ENCODE measurements around the gene EFCAB3.
"Not testable (repeated sequence)": the region's sequence is repeated elsewhere in the genome, so short reads cannot be mapped to it uniquely, and the experiment has no call there.

Gene EFCAB3

DNA sequence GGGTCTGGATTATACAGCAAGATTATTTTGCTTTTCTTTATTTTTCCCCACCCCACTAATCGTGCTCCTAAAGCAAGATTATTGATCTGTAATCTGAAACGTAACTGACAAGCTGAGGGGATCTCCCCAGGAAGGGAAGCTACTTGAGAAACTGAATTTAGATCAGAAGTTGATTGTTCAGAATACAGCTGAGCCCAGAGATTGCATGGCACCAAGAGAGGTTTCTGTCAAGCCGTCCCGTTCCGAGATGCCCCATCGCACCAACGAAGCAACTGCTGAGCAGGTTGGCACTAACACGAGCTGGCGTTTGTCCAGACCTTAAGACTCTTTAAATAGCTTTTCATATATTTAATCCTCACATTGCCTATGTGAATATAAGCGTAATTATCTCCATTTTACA is 78.1 kb downstream of the EFCAB3 start:
- H3K9me3 ChIP-seq (ENCODE audit: control insufficient read depth, low read length); H3K36me3 ChIP-seq (ENCODE audit: control insufficient read depth, insufficient read depth, low read length); H3K27ac ChIP-seq (ENCODE audit: low read depth, low read length, severe bottlenecking); H3K4me3 ChIP-seq (ENCODE audit: extremely low read depth, insufficient read depth, low read length, poor library complexity, severe bottlenecking); H3K4me1 ChIP-seq (ENCODE audit: control insufficient read depth, insufficient read depth, low read length, poor library complexity, severe bottlenecking): not testable (repeated sequence)
- WGBS, 2 experiments (ENCODE audit: insufficient coverage in 2 of 2), result 94 to 100% methylated on average over 6 to 7 of the region's 10 CpGs

GRCh38 chr17:62464422-62464821 is 84.1 kb downstream of the EFCAB3 start:
- H3K27ac ChIP-seq (ENCODE audit: low read depth, low read length, severe bottlenecking); H3K4me3 ChIP-seq (ENCODE audit: extremely low read depth, insufficient read depth, low read length, poor library complexity, severe bottlenecking); H3K4me1 ChIP-seq (ENCODE audit: control insufficient read depth, insufficient read depth, low read length, poor library complexity, severe bottlenecking); H3K9me3 ChIP-seq (ENCODE audit: control insufficient read depth, low read length); H3K36me3 ChIP-seq (ENCODE audit: control insufficient read depth, insufficient read depth, low read length): not testable (repeated sequence)
- no CpG with 5 or more reads among the region's 3 CpGs for WGBS, 2 experiments (ENCODE audit: insufficient coverage in 2 of 2)

DNA sequence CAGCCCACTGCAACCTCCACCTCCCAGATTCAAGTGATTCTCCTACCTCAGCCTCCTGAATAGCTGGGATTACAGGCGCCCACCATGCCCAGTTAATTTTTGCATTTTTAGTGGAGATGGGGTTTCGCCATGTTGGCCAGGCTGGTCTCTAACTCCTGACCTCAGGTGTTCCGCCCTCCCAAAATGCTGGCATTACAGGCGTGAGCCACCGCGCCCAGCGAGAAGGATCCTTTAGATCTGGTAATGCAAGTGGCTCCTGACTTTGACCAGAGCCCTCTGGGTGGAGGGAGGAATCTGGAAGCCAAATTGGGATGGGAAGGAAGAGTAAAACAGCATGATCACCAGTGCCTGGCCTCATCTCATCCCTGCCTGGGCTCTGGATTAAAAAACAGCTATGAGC is 84.9 kb downstream of the EFCAB3 start:
- H3K36me3 ChIP-seq (ENCODE audit: control insufficient read depth, insufficient read depth, low read length); H3K9me3 ChIP-seq (ENCODE audit: control insufficient read depth, low read length); H3K4me3 ChIP-seq (ENCODE audit: extremely low read depth, insufficient read depth, low read length, poor library complexity, severe bottlenecking); H3K4me1 ChIP-seq (ENCODE audit: control insufficient read depth, insufficient read depth, low read length, poor library complexity, severe bottlenecking); H3K27ac ChIP-seq (ENCODE audit: low read depth, low read length, severe bottlenecking): not testable (repeated sequence)
- 80 to 93% methylated on average over 2 to 6 of the region's 7 CpGs for WGBS, 2 experiments (ENCODE audit: insufficient coverage in 2 of 2)

All from mesodermal cell (in vitro differentiated cells).